Activated naive CD4-positive, alpha-beta T cell treated with anti-CD3 and anti-CD28 coated beads, Interleukin-2, amount 10 ng/mL, durations not matched to agents 7 days and 5 days (primary cell): ENCODE results near the gene SPATA9.

Experiments
- CTCF ChIA-PET: fragments of 350-600 bp; sonication (Branson Sonifier 250); formaldehyde crosslinking; loops from one replicate; lab custom pipeline; 2021; ENCODE audit warnings: antibody characterized with exemption; lab: Charles Lee
- DNase-seq: peaks from one replicate; pipeline ENCODE4 v3.0.0-alpha.2; 2020
- H3K27ac Mint-ChIP-seq: one replicate; pipeline ENCODE4 v1.8.0; 2021; ENCODE audit warnings: mild to moderate bottlenecking, moderate library complexity, mixed read lengths
- H3K27me3 Mint-ChIP-seq: one replicate; pipeline ENCODE4 v1.8.0; 2021; ENCODE audit warnings: mild to moderate bottlenecking, mixed read lengths
- H3K36me3 Mint-ChIP-seq: one replicate; pipeline ENCODE4 v1.8.0; 2021; ENCODE audit warnings: mixed read lengths
- H3K4me1 Mint-ChIP-seq: one replicate; pipeline ENCODE4 v1.8.0; 2021; ENCODE audit warnings: mixed read lengths
- H3K4me3 Mint-ChIP-seq: one replicate; pipeline ENCODE4 v1.8.0; 2021; ENCODE audit warnings: mild to moderate bottlenecking, moderate library complexity, mixed read lengths
- H3K9me3 Mint-ChIP-seq: one replicate; pipeline ENCODE4 v1.8.0; 2021; ENCODE audit warnings: mixed read lengths

The SPATA9 gene, protein sequence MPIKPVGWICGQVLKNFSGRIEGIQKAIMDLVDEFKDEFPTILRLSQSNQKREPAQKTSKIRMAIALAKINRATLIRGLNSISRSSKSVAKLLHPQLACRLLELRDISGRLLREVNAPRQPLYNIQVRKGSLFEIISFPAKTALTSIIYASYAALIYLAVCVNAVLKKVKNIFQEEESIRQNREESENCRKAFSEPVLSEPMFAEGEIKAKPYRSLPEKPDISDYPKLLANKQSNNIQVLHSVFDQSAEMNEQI

DNA sequence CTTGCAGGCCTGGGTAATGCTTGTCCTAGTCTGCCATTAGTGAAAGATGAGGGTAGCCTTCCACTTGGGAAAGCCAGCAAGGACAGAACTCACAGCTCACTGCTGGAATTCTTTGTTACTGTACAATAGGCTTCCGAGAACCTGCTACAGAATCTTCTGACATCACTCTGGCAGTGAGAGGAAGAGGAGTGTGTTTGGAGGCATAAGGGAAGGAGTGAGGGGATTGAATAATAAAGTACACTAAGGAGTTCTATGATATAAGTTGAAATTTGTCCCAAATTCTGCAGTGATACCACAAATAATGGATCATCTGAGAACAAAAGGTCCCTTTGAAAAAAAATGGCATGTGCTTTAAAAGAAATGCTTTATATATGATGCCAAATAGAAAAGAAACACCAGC, at the start of gene SPATA9:
SPATA9 (minus strand) TSS at position 101 of the 400 bp plus-strand sequence. CDS start 137 bp downstream, outside the sequence.
- no peak within 1 kb of the TSS for H3K27ac Mint-ChIP-seq
- no peak within 1 kb of the TSS for H3K4me3 Mint-ChIP-seq
- no peaks in the 10 kb centered on the region for H3K4me1 Mint-ChIP-seq
- DNase-seq, result no peak
- no peaks in the 10 kb centered on the region for H3K9me3 Mint-ChIP-seq
- peaks cover 20% of the 10 kb centered on the region for H3K27me3 Mint-ChIP-seq
- CTCF ChIA-PET, result no interaction called here
- no peaks in the 10 kb centered on the region for H3K36me3 Mint-ChIP-seq

DNA sequence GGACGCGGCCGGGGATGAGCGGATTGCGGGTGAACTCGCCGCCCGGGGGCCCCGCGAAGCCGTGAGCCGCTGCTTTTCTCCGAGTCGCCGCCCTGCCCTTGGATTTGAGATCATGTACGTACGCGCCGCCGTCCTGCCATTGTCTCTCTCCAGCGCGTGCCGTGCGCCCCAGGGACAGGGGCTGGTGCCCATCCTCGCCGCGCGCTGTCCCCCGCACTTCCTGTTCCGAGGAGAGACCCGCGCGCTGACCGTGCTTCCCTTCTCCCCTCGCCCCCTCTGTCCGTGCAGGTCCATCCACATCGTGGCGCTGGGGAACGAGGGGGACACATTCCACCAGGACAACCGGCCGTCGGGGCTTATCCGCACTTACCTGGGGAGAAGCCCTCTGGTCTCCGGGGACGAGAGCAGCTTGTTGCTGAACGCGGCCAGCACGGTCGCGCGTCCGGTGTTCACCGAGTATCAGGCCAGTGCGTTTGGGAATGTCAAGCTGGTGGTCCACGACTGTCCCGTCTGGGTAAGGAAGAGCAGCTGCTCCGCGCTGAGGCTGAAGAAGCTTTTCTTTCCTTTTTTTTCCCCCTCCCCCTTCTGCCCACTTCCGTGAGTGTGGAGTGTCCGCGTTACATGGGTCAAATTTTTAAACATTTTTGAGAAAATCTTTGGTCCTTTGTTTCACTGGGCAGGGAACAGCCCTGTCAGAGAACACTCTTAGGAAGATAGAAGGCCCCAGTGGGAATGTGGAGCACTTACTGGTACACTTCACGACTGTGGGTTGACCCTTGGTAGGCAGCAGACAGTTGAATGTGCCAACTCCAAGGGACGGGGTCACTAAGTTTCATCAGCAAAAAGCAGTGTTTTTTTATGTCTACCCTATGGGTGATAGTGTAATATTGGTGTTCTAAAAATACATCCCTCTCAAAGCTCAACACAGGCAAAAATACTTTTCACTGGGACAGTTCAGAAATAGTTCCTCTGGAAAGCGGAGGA, 49.1 kb upstream of the SPATA9 start:
- no peak overlapping the region for H3K27ac Mint-ChIP-seq
- CTCF ChIA-PET, result interaction anchor here (1.0 to 2.4 kb wide), 2 partner anchors 9 to 50 kb away, joined by 3 to 13 read pairs; no protein-coding TSS in a partner anchor
- H3K9me3 Mint-ChIP-seq, result no peaks in the 10 kb centered on the region
- DNase-seq, result peak; percentile 60
- peaks cover 44% of the 10 kb centered on the region for H3K4me1 Mint-ChIP-seq
- no peaks in the 10 kb centered on the region for H3K36me3 Mint-ChIP-seq
- peaks cover 44% of the 10 kb centered on the region for H3K27me3 Mint-ChIP-seq
- peak overlapping the region; percentile 69 for H3K4me3 Mint-ChIP-seq

DNA sequence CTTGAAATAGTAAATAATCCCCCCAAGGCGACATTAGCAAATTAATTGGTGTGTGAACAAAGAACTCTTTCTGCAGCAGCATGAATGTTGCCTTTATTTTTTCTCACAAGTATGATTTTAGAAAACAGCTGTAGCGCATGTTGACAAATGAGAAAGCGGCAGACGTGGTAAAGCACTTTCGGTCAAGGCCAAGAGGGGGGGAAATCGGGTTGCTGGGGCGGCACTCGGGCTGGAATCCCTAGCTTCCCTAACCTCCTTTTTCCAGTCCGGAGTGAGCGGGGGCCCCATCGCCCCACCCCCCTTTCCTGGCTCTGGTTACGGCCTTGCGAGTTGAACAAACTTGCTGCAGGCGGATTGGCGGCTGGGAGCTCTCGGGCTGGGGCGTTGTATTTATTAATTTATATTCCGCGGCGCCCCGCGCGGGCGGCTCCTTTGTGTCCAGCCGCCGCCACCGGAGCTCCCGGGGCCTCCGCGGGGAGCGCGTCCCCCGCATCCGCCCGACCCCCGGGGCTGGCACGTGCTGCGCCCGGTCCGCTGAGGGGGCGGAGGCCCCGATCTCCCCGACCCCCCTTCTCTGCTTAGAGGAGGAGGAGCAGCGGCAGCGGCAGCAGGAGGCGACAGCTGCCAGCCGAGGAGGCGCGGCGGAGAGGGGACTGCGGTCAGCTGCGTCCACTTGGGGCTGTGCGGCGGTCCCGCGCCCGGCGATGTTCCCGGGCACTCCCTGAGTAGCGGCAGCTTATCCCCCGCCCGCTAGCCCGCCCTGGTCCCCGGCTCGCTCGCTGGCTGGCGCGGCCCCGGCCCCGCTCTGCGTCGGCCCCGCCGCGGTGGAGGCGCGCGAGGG, 48.2 kb upstream of the SPATA9 start, which contains the start of gene RHOBTB3:
RHOBTB3 (plus strand) TSS at position 607 of the 841 bp plus-strand sequence. CDS start 347 bp downstream, outside the sequence.
- CTCF ChIA-PET, result interaction anchor here (1.0 to 2.4 kb wide), 3 partner anchors 8 to 51 kb away, joined by 3 to 13 read pairs (median 3); no protein-coding TSS in a partner anchor
- no peaks in the 10 kb centered on the region for H3K9me3 Mint-ChIP-seq
- no peaks in the 10 kb centered on the region for H3K36me3 Mint-ChIP-seq
- H3K27me3 Mint-ChIP-seq, result peaks cover 44% of the 10 kb centered on the region
- DNase-seq, result peak; percentile 59
- H3K4me1 Mint-ChIP-seq, result peaks cover 52% of the 10 kb centered on the region
- H3K4me3 Mint-ChIP-seq, result peak within 1 kb of the TSS; percentile 69
- no peak within 1 kb of the TSS for H3K27ac Mint-ChIP-seq

DNA sequence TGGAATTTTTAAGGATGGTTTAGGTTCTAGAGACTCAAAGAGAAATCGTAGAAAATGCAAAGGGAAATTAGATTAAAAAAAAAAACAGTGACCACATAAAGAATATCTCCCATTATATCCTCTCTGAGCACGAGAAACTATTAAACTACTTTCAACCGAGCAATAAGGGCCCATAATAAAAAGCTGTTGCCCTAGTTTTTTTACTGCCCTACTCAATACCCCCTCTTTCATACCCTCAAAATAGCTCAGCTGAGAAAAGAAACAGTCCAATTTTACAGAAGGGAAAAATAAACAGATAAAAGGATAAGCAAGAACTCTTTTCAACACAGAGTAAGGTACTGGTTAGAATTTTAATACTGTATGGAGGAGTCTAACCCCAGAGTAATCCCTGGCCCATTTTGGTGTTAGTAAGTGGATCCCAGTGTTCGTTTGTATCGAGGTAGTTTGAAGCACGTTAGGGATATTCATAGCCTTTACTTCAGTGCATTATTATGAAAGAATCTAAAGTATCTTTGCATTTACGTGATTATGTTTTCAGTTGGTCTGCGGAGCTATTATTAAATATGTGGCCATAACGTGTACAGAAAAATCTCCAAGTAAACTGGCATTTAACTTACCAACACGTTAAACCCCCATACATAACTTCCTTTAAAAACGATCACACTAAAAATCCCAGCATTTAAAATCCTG, 47.4 kb upstream of the SPATA9 start:
- peaks cover 39% of the 10 kb centered on the region for H3K27me3 Mint-ChIP-seq
- CTCF ChIA-PET, result interaction anchor here (1.1 to 2.4 kb wide), 2 partner anchors 12 to 51 kb away, joined by 3 to 13 read pairs; no protein-coding TSS in a partner anchor
- H3K27ac Mint-ChIP-seq, result no peak overlapping the region
- H3K4me1 Mint-ChIP-seq, result peaks cover 52% of the 10 kb centered on the region
- peak overlapping the region; percentile 69 for H3K4me3 Mint-ChIP-seq
- H3K36me3 Mint-ChIP-seq, result no peaks in the 10 kb centered on the region
- no peaks in the 10 kb centered on the region for H3K9me3 Mint-ChIP-seq
- no peak for DNase-seq

DNA sequence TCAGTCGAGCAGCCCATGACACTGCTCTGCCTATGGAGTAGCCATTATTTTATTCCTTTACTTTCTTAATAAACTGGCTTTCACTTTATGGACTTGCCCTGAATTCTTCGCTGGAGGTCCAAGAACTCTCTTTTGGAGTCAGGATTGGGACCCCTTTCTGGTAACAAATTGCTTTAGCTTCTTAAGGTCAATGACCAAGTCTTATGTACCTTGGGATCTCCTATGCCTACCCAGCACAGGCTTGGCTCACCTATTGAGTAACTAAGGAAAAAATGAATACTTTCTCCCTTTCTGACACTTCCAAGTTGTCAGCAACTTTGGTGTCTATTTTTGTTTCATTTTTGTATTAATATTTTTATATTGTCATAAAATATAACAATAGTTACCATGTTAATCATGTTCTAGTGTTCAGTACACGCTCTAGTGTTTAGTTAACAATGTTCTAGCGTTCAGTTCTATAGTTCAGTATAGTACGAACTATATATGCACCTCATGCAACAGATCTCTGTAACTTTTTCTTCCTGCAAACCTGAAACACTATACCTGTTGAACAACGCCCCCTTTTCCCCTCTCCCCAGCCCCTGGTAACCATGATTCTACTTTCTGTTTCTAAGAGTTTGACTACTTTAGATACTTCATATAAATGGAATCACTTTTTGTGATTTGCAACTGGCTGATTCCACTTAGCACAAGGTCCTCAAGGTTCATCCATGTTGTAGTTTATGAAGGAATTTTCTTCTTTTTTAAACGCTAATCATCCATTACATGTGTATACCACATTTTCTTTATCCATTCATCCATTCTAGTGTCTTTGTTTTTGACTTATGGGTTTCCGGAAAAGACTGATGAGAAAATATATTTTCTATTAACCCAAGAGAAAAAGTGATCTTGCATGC, 46.6 kb upstream of the SPATA9 start:
- no peak overlapping the region for H3K27ac Mint-ChIP-seq
- peaks cover 52% of the 10 kb centered on the region for H3K4me1 Mint-ChIP-seq
- CTCF ChIA-PET, result no interaction called here
- H3K27me3 Mint-ChIP-seq, result peaks cover 37% of the 10 kb centered on the region
- DNase-seq, result no peak
- H3K4me3 Mint-ChIP-seq, result peak overlapping the region; percentile 69
- no peaks in the 10 kb centered on the region for H3K9me3 Mint-ChIP-seq
- no peaks in the 10 kb centered on the region for H3K36me3 Mint-ChIP-seq

DNA sequence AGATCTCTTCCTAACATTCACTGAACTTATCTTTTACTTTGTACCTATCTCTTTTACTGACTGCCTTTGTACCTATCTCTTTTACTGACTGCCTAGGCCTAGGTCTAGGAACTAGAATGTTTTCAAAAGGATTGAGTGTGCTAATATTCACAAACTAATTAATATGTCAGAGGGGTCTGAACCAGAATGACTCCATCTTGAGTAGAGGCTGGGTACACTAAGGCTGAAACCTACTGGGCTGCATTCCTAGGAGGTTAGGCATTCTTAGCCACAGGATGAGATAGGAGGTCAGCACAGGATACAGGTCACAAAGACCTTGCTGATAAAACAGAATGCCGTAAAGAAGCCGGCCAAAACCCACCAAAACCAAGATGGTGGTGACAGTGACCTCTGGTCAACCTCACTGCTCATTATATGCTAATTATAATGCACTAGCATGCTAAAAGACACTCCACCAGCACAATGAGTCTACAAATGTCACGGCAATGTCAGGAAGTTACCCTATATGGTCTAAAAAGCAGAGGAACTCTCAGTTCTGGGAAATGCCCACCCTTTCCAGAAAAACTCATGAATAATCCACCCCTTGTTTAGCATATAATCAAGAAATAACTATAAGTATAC, 45.8 kb upstream of the SPATA9 start:
- peaks cover 39% of the 10 kb centered on the region for H3K27me3 Mint-ChIP-seq
- CTCF ChIA-PET, result no interaction called here
- H3K27ac Mint-ChIP-seq, result no peak overlapping the region
- H3K4me1 Mint-ChIP-seq, result peaks cover 53% of the 10 kb centered on the region
- no peaks in the 10 kb centered on the region for H3K9me3 Mint-ChIP-seq
- DNase-seq, result no peak
- H3K36me3 Mint-ChIP-seq, result no peaks in the 10 kb centered on the region
- no peak overlapping the region for H3K4me3 Mint-ChIP-seq

DNA sequence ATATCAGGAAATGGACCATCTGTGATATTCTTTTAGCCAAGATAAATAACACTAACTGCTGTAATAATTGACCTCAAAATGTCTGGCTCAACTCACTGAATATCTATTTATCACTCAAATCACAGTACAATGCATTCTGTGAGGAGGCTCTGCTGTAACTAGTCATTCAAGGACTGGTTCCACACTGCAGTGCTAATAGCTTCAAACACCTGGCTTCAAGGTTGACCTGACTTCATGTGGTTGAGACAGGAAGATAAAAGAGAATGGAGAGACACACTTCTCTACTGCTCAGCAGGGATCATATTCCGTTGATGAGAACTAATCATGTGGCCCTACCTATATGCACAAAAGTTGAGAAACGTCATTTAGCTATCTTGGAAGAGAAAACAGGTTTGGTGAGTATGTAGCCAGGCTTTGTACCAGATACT, 45.0 kb upstream of the SPATA9 start:
- no peak overlapping the region for H3K27ac Mint-ChIP-seq
- H3K9me3 Mint-ChIP-seq, result no peaks in the 10 kb centered on the region
- DNase-seq, result no peak
- no peak overlapping the region for H3K4me3 Mint-ChIP-seq
- peaks cover 55% of the 10 kb centered on the region for H3K4me1 Mint-ChIP-seq
- peaks cover 39% of the 10 kb centered on the region for H3K27me3 Mint-ChIP-seq
- CTCF ChIA-PET, result no interaction called here
- H3K36me3 Mint-ChIP-seq, result no peaks in the 10 kb centered on the region

DNA sequence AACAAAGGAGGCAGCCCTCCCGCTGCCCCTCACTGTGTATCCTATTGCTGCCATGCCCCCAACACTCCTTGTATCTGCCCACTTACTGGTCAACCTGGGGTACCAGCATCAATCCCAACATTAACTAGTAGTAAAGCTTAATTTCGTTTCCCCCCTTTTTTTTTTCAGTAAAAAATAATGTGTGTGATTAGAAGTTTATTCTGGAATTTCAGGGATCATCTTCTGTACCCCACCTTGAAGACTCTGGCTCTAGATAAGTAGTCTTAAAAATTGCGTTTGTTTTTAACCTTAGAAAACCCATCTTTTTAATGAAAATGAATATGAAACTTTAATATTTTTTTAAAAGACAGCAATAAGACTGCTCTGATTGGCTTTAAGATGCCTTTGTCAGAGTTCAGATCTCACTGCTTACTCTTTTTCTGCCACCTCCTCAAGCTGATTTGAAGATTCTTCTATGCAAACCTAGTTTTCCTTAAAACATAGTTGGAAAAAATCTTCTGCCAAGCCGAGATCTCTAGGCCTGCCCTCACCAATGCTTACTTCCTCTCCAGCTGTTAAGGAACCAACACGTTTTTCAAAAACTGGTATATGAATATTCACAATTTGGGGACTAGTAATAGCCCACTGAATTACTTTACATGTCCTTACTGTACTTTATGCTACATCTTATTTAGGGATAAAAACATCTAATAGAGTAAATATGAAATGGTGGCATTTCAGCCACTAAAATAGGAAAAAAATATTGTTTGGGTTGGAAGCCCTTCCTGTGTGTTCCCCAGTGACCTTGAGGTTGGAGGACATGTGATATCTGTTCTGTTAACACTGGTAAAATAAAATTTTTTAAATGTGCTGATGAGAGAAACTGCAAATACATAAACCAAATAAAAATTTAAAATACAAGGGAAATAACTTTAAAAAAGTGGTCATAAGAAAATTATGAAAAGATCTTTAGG, 44.3 kb upstream of the SPATA9 start:
- no peaks in the 10 kb centered on the region for H3K36me3 Mint-ChIP-seq
- peaks cover 34% of the 10 kb centered on the region for H3K27me3 Mint-ChIP-seq
- no peak overlapping the region for H3K27ac Mint-ChIP-seq
- CTCF ChIA-PET, result interaction anchor here (2.5 kb wide), 1 partner anchor 63 kb away, joined by 6 read pairs; no protein-coding TSS in a partner anchor
- no peak overlapping the region for H3K4me3 Mint-ChIP-seq
- H3K4me1 Mint-ChIP-seq, result peaks cover 52% of the 10 kb centered on the region
- no peaks in the 10 kb centered on the region for H3K9me3 Mint-ChIP-seq
- no peak for DNase-seq

DNA sequence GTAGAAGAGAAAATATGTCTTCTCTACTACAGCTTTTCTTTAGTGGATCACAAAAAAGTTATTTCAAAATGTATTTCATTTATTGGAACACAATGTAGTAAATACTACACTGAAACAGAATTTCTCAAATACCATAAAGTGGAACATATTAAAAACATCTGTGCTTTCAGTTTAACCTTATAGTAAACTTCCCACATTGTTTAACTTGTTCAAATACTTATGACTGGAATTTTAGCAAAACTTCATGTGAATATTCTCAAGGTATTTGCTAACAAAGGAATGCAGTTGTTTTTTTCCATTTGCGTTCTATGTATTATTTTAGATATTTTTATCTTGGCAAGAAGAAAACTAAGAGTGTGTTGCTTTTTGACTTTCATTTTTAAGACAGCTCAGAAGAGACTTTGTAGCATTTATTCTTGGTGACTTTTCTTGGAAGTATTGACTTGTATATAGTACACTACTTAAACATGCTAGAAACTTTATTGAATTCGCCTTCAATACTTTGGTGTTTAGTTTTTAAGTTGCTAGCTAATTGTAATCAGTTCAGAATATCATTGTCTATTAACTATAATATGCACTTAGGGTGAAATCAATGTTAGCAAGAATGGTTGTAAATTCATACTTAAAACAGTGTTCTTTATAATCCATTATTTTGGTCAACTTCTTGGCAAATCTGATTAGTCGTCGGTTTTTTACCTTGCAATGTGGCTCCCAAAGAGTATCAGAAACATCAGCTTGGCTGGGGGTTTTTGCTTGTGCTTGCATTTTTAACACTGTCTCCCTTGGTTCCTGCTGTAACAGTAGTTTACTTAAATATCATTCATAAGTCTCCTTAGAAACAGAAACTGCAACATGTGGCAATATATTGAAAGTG, 43.4 kb upstream of the SPATA9 start:
- H3K9me3 Mint-ChIP-seq, result no peaks in the 10 kb centered on the region
- no peak overlapping the region for H3K27ac Mint-ChIP-seq
- no peaks in the 10 kb centered on the region for H3K36me3 Mint-ChIP-seq
- H3K27me3 Mint-ChIP-seq, result peaks cover 27% of the 10 kb centered on the region
- CTCF ChIA-PET, result interaction anchor here (2.5 kb wide), 1 partner anchor 62 kb away, joined by 6 read pairs; no protein-coding TSS in a partner anchor
- no peak for DNase-seq
- H3K4me3 Mint-ChIP-seq, result no peak overlapping the region
- H3K4me1 Mint-ChIP-seq, result peaks cover 46% of the 10 kb centered on the region

DNA sequence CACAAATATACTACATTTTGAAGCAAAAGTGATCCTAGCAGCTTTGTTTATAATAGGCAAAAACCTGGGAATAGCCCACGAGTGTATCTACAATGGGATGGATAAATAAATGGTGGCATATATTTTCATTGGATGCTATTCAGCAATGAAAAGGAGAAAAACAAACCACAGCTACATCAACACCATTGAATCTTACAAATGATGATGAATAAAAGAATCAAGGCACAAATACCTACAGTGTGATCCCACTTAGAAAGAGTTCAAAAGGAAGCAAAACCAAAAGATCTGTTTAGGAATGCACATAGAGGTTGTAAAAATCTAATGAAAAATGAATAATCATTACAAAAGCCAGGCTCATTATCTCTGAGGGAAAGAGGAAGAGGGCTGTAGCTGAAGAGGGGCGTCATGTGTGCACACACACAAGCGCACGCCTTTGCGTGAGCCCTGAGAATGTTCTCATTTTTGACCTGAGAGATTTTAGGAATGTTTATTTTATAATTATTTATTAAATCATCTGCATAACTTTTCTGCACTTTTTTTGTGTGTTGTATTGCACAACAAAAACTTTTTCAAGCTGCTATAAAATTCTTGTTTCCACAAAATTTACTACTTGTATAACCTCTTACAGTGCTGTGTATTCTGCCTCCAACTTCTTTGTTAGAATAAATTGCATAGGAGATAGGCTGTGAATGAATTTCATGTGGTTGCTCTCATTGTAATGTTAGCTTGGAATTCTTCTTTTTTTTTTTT, 42.5 kb upstream of the SPATA9 start:
- no peaks in the 10 kb centered on the region for H3K36me3 Mint-ChIP-seq
- H3K9me3 Mint-ChIP-seq, result no peaks in the 10 kb centered on the region
- no peak overlapping the region for H3K27ac Mint-ChIP-seq
- no peak for DNase-seq
- CTCF ChIA-PET, result interaction anchor here (0.9 to 2.5 kb wide), 2 partner anchors 59 to 61 kb away, joined by 3 to 6 read pairs; no protein-coding TSS in a partner anchor
- peaks cover 22% of the 10 kb centered on the region for H3K27me3 Mint-ChIP-seq
- H3K4me1 Mint-ChIP-seq, result peaks cover 40% of the 10 kb centered on the region
- H3K4me3 Mint-ChIP-seq, result no peak overlapping the region
